Naive thymus-derived CD4-positive, alpha-beta T cell (primary cell): Measurements from ENCODE around the gene CACYBP. TPM values are rescaled to one million over a fixed set of nuclear protein-coding genes. Genes with fewer than 3 reads are reported as not detected.
A peak's percentile ranks its signal among the peaks of the same experiment; 100 is the strongest.

Experiments used
- ATAC-seq: fragments of 150-1000 bp; cut with Tn5 transposase; 2 replicates; pipeline ENCODE4 v1.10.0; 2021; ENCODE audit warnings: mild to moderate bottlenecking, moderate library complexity
- CTCF ChIA-PET: fragments of 350-600 bp; sonication (Branson Sonifier 250); formaldehyde crosslinking; loops from one replicate; lab custom pipeline; 2021; ENCODE audit warnings: antibody characterized with exemption; lab: Charles Lee
- POLR2A ChIA-PET: fragments of 350-600 bp; sonication (Branson Sonifier 250); formaldehyde crosslinking; loops from one replicate; lab custom pipeline; 2021; ENCODE audit warnings: antibody characterized with exemption, inconsistent platforms; lab: Charles Lee
- DNase-seq, 9 donors: peaks; one replicate each; pipeline versions ENCODE4 v3.0.0 to v3.0.0-alpha.2; 2020 to 2022; ENCODE audit warnings: mixed read lengths in 1 of 9
- H3K27ac ChIP-seq: one replicate; pipeline ENCODE4 v1.7.0; 2013; ENCODE audit warnings: mild to moderate bottlenecking, low read depth, low read length, moderate library complexity
- H3K27me3 ChIP-seq, 2 donors: one replicate each; pipeline ENCODE4 v1.7.0; 2013; ENCODE audit warnings: low read length in 2 of 2, mild to moderate bottlenecking in 2 of 2, moderate library complexity in 2 of 2; ENCODE audit not compliant: control insufficient read depth in 2 of 2, insufficient read depth in 2 of 2
- H3K36me3 ChIP-seq, 3 experiments: 1 replicate in 2 of 3; 2 replicates in 1 of 3; pipeline ENCODE4 v1.7.0; 2013; ENCODE audit warnings: low read length in 3 of 3, mild to moderate bottlenecking in 3 of 3, moderate library complexity in 1 of 3; ENCODE audit not compliant: insufficient read depth in 3 of 3, control insufficient read depth in 2 of 3
- H3K4me1 ChIP-seq, 2 donors: one replicate each; pipeline ENCODE4 v1.7.0; 2013; ENCODE audit warnings: low read length in 2 of 2, mild to moderate bottlenecking in 2 of 2, moderate library complexity in 1 of 2; ENCODE audit not compliant: control insufficient read depth in 2 of 2, insufficient read depth in 2 of 2
- H3K4me3 ChIP-seq: 2 replicates; pipeline ENCODE4 v1.7.0; 2013; ENCODE audit warnings: mild to moderate bottlenecking, low read length
- H3K9me3 ChIP-seq, 3 experiments: 1 replicate in 2 of 3; 2 replicates in 1 of 3; pipeline ENCODE4 v1.7.0; 2013; ENCODE audit warnings: low read length in 3 of 3; ENCODE audit not compliant: control insufficient read depth in 2 of 3
- H3K27ac Mint-ChIP-seq, 9 donors: one replicate each; pipeline ENCODE4 v1.8.0; 2020 to 2022; ENCODE audit warnings: mixed read lengths in 9 of 9, mild to moderate bottlenecking in 8 of 9, moderate library complexity in 5 of 9, inconsistent platforms in 2 of 9
- H3K27me3 Mint-ChIP-seq, 5 donors: one replicate each; pipeline ENCODE4 v1.8.0; 2021 to 2022; ENCODE audit warnings: mixed read lengths in 5 of 5, mild to moderate bottlenecking in 1 of 5
- H3K36me3 Mint-ChIP-seq, 5 donors: one replicate each; pipeline ENCODE4 v1.8.0; 2020 to 2022; ENCODE audit warnings: mixed read lengths in 5 of 5, mild to moderate bottlenecking in 3 of 5, inconsistent platforms in 1 of 5
- H3K4me1 Mint-ChIP-seq, 7 donors: one replicate each; pipeline ENCODE4 v1.8.0; 2020 to 2022; ENCODE audit warnings: mixed read lengths in 7 of 7, mild to moderate bottlenecking in 3 of 7, inconsistent platforms in 1 of 7
- H3K4me3 Mint-ChIP-seq, 10 donors: one replicate each; pipeline ENCODE4 v1.8.0; 2020 to 2022; ENCODE audit warnings: mild to moderate bottlenecking in 10 of 10, mixed read lengths in 10 of 10, moderate library complexity in 6 of 10, inconsistent platforms in 2 of 10
- H3K9me3 Mint-ChIP-seq, 11 donors: one replicate each; pipeline ENCODE4 v1.8.0; 2020 to 2022; ENCODE audit warnings: mixed read lengths in 11 of 11, mild to moderate bottlenecking in 4 of 11, inconsistent platforms in 1 of 11, moderate library complexity in 1 of 11
- intact Hi-C, 2 donors: fragments of 100-400 bp; cut with micrococcal nuclease; formaldehyde crosslinking; loops; one replicate each; pipeline ENCODE4 v1.15.1; 2023
- polyA plus RNA-seq, 2 donors: library from polyadenylated mRNA; unstranded; fragments of 300-500 nt; fragmentation: Illumina TruSeq; gene quantifications; one replicate each; pipeline ENCODE4 v1.2.3, GENCODE V29; 2021
- total RNA-seq, 6 experiments: library from RNA in 5 of 6; stranded (reverse) in 5 of 6; gene quantifications; 1 replicate in 5 of 6; 2 replicates in 1 of 6; pipeline ENCODE4 v1.2.3 and lab custom pipeline; 2021 to 2026

Gene CACYBP
- total and polyA plus RNA-seq, 7 experiments from 2014 or later, result 70.8 to 192 (median 101) TPM

DNA sequence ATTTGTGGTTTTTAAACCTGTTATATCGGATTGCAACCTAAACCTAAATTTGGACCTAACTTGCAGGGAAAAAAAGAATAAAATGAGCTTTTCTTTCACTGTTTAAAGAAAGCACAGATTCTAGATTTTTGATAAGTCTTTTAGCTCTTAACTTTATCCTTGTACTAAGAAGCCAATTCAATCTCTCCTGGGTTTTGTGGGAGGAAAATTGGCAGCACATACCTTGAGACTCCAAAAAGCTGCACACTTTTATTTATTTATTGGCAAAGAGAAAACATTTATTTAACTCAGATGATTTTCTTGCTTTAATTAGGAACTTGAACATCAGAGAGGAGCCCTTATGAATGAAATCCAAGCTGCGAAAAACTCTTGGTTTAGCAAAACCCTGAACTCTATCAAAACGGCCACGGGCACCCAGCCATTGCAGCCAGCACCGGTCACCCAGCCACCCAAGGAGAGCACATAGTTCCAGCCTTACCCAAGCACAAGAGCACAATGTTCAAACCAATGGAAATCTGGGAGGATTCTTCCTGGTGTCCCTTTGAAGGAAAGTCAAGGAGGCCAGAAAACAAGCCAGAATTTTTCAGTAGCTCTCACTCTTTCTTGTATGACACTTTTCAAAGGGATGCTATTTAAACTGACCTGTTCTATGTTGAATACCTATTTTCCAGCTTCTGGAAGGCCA is 10.1 kb upstream of the CACYBP start:
- ChIA-PET POLR2A (interaction anchor here (0.8 to 2.7 kb wide), 5 partner anchors 9 to 190 kb away, joined by 5 to 31 read pairs (median 6); partner anchors contain the start of gene CACYBP), CTCF (interaction anchor here (1.2 to 1.4 kb wide), 2 partner anchors 9 to 10 kb away, joined by 5 to 6 read pairs; no protein-coding TSS in a partner anchor)
- Histone ChIP-seq H3K9me3 (no peaks in the 10 kb centered on the region), H3K36me3 (no peaks in the 10 kb centered on the region), H3K27ac (peak overlapping the region; percentile 77), H3K27me3 (no peaks in the 10 kb centered on the region), H3K4me1 (peaks cover 8 to 10% of the 10 kb centered on the region in 2 donors), H3K4me3 (peak overlapping the region; percentile 19)
- peak overlapping the region; percentile 79 to 92 (median 88) for H3K4me3 Mint-ChIP-seq
- ATAC-seq (no peak), DNase-seq (no peak)
- H3K9me3 Mint-ChIP-seq, result peaks cover 0 to 1% (median 0%) of the 10 kb centered on the region in 11 donors
- intact Hi-C loops, result loop anchor here in 1 of 2 donors (1.0 kb wide), 1 partner anchor 10 kb away; the partner anchor contains the start of gene CACYBP
- H3K27me3 Mint-ChIP-seq, result no peaks in the 10 kb centered on the region
- H3K27ac Mint-ChIP-seq, result peak overlapping the region; percentile 90 to 98 (median 96)
- peaks cover 5 to 47% (median 41%) of the 10 kb centered on the region in 7 donors for H3K4me1 Mint-ChIP-seq
- peaks cover 4 to 40% (median 16%) of the 10 kb centered on the region in 5 donors for H3K36me3 Mint-ChIP-seq

- POLR2A ChIA-PET, result interaction anchor here (1.2 to 2.7 kb wide), 4 partner anchors 9 to 191 kb away, joined by 5 to 31 read pairs (median 7); partner anchors contain the start of gene CACYBP
- intact Hi-C loops, result loop anchor here in 1 of 2 donors (1.0 kb wide), 1 partner anchor 9 kb away; the partner anchor contains the start of gene CACYBP
- no peaks in the 10 kb centered on the region for H3K27me3 Mint-ChIP-seq
- peak; percentile 65 for ATAC-seq
- Histone ChIP-seq H3K27ac (peak overlapping the region; percentile 77), H3K27me3 (no peaks in the 10 kb centered on the region), H3K4me3 (peak overlapping the region; percentile 63), H3K36me3 (no peaks in the 10 kb centered on the region), H3K4me1 (peaks cover 8 to 10% of the 10 kb centered on the region in 2 donors), H3K9me3 (no peaks in the 10 kb centered on the region)
- peaks cover 0 to 1% (median 0%) of the 10 kb centered on the region in 11 donors for H3K9me3 Mint-ChIP-seq
- CTCF ChIA-PET, result interaction anchor here (1.2 kb wide), 1 partner anchor 8 kb away, joined by 5 read pairs; no protein-coding TSS in a partner anchor
- DNase-seq, result peak in 5 of 9 donors; percentile 24 to 50 (median 40)
- H3K36me3 Mint-ChIP-seq, result peaks cover 4 to 36% (median 16%) of the 10 kb centered on the region in 5 donors
- H3K4me1 Mint-ChIP-seq, result peaks cover 5 to 40% (median 33%) of the 10 kb centered on the region in 7 donors
- peak overlapping the region; percentile 90 to 99 (median 96) for H3K27ac Mint-ChIP-seq
- peak overlapping the region; percentile 79 to 92 (median 88) for H3K4me3 Mint-ChIP-seq
These were observed 9.3 kb upstream of the CACYBP start for GRCh38 chr1:174990382-174990999.

GRCh38 chr1:174991473-174991872 is 8.3 kb upstream of the CACYBP start:
- Histone ChIP-seq H3K4me1 (peaks cover 8 to 10% of the 10 kb centered on the region in 2 donors), H3K27me3 (no peaks in the 10 kb centered on the region), H3K27ac (no peak overlapping the region), H3K36me3 (no peaks in the 10 kb centered on the region), H3K4me3 (no peak overlapping the region), H3K9me3 (no peaks in the 10 kb centered on the region)
- H3K4me1 Mint-ChIP-seq, result peaks cover 5 to 36% (median 29%) of the 10 kb centered on the region in 7 donors
- H3K36me3 Mint-ChIP-seq, result peaks cover 4 to 34% (median 14%) of the 10 kb centered on the region in 5 donors
- intact Hi-C loops, result loop anchor here in 1 of 2 donors (1.0 kb wide), 1 partner anchor 8 kb away; no protein-coding TSS in a partner anchor
- DNase-seq (no peak), ATAC-seq (no peak)
- H3K27me3 Mint-ChIP-seq, result no peaks in the 10 kb centered on the region
- H3K9me3 Mint-ChIP-seq, result peaks cover 0 to 1% (median 0%) of the 10 kb centered on the region in 11 donors
- POLR2A ChIA-PET, result interaction anchor here (0.5 to 2.7 kb wide), 7 partner anchors 9 to 1122 kb away, joined by 3 to 8 read pairs (median 3); no protein-coding TSS in a partner anchor
- peak overlapping the region in 5 of 9 donors; percentile 22 to 65 (median 52) for H3K27ac Mint-ChIP-seq
- CTCF ChIA-PET, result interaction anchor here (0.5 kb wide), 1 partner anchor 173 kb away, joined by 4 read pairs; no protein-coding TSS in a partner anchor
- H3K4me3 Mint-ChIP-seq, result peak overlapping the region in 1 of 10 donors; percentile 43

- H3K36me3 Mint-ChIP-seq, result peaks cover 0 to 18% (median 0%) of the 10 kb centered on the region in 5 donors
- H3K9me3 ChIP-seq, result no peaks in the 10 kb centered on the region
- no peak overlapping the region for H3K4me3 ChIP-seq
- H3K9me3 Mint-ChIP-seq, result no peaks in the 10 kb centered on the region
- H3K27ac ChIP-seq, result no peak overlapping the region
- peaks cover 7% of the 10 kb centered on the region in 2 donors for H3K4me1 ChIP-seq
- POLR2A ChIA-PET, result interaction anchor here (1.2 to 2.5 kb wide), 3 partner anchors 9 to 28 kb away, joined by 3 to 8 read pairs (median 6); no protein-coding TSS in a partner anchor
- no peak overlapping the region for H3K4me3 Mint-ChIP-seq
- intact Hi-C loops, result no loop called here
- no peaks in the 10 kb centered on the region for H3K27me3 Mint-ChIP-seq
- peak overlapping the region in 3 of 9 donors; percentile 2 to 23 (median 19) for H3K27ac Mint-ChIP-seq
- peaks cover 0 to 2% (median 0%) of the 10 kb centered on the region in 3 experiments for H3K36me3 ChIP-seq
- CTCF ChIA-PET, result interaction anchor here (1.0 kb wide), 1 partner anchor 27 kb away, joined by 3 read pairs; no protein-coding TSS in a partner anchor
- no peak for ATAC-seq
- H3K4me1 Mint-ChIP-seq, result peaks cover 0 to 18% (median 9%) of the 10 kb centered on the region in 7 donors
- DNase-seq, result no peak
- no peaks in the 10 kb centered on the region for H3K27me3 ChIP-seq
These were observed 4.6 kb upstream of the CACYBP start for GRCh38 chr1:174995121-174995520.

- Histone ChIP-seq H3K36me3 (peaks cover 0 to 4% (median 0%) of the 10 kb centered on the region in 3 experiments), H3K4me3 (no peak overlapping the region), H3K4me1 (peaks cover 7% of the 10 kb centered on the region in 2 donors), H3K9me3 (no peaks in the 10 kb centered on the region), H3K27me3 (no peaks in the 10 kb centered on the region), H3K27ac (no peak overlapping the region)
- no peaks in the 10 kb centered on the region for H3K9me3 Mint-ChIP-seq
- ATAC-seq (no peak), DNase-seq (no peak)
- intact Hi-C loops, result no loop called here
- H3K27me3 Mint-ChIP-seq, result no peaks in the 10 kb centered on the region
- peaks cover 6 to 15% (median 9%) of the 10 kb centered on the region in 7 donors for H3K4me1 Mint-ChIP-seq
- H3K4me3 Mint-ChIP-seq, result no peak overlapping the region
- peaks cover 0 to 12% (median 0%) of the 10 kb centered on the region in 5 donors for H3K36me3 Mint-ChIP-seq
- POLR2A ChIA-PET, result interaction anchor here (0.6 to 2.5 kb wide), 7 partner anchors 10 to 112 kb away, joined by 3 to 8 read pairs (median 3); partner anchors contain the start of gene MRPS14
- CTCF ChIA-PET, result interaction anchor here (1.0 kb wide), 2 partner anchors 19 to 27 kb away, joined by 3 read pairs; no protein-coding TSS in a partner anchor
- H3K27ac Mint-ChIP-seq, result peak overlapping the region in 1 of 9 donors; percentile 23
These were observed 3.8 kb upstream of the CACYBP start for GRCh38 chr1:174995916-174996315.

- no peak overlapping the region for H3K4me3 ChIP-seq
- no peaks in the 10 kb centered on the region for H3K9me3 ChIP-seq
- CTCF ChIA-PET, result interaction anchor here (1.0 kb wide), 1 partner anchor 20 kb away, joined by 3 read pairs; no protein-coding TSS in a partner anchor
- DNase-seq, result no peak
- peaks cover 0 to 4% (median 0%) of the 10 kb centered on the region in 3 experiments for H3K36me3 ChIP-seq
- Mint-ChIP-seq H3K4me1 (peaks cover 11 to 21% (median 12%) of the 10 kb centered on the region in 7 donors), H3K4me3 (no peak overlapping the region), H3K27ac (no peak overlapping the region), H3K9me3 (no peaks in the 10 kb centered on the region), H3K27me3 (no peaks in the 10 kb centered on the region), H3K36me3 (peaks cover 0 to 16% (median 0%) of the 10 kb centered on the region in 5 donors)
- ATAC-seq, result no peak
- H3K27ac ChIP-seq, result no peak overlapping the region
- intact Hi-C loops, result no loop called here
- H3K27me3 ChIP-seq, result no peaks in the 10 kb centered on the region
- POLR2A ChIA-PET, result interaction anchor here (0.6 to 2.5 kb wide), 7 partner anchors 10 to 112 kb away, joined by 3 to 8 read pairs (median 5); partner anchors contain the start of gene MRPS14
- peaks cover 7 to 9% of the 10 kb centered on the region in 2 donors for H3K4me1 ChIP-seq
These were observed 3.3 kb upstream of the CACYBP start for GRCh38 chr1:174996476-174996875.
